HepG2 (cell line): ENCODE data around the gene PTPN18.

ENCODE experiments used
- RAD51 ChIP-seq: fragments of 450-650 bp; IDR thresholded peaks from 2 replicates; pipeline ENCODE4 v1.6.1; 2016; ENCODE audit warnings: borderline replicate concordance
- SMAD1 ChIP-seq: sonication (generic); formaldehyde crosslinking; IDR thresholded peaks from 2 replicates; pipeline ENCODE4 v1.4.0; 2020; ENCODE audit warnings: missing genetic modification reagents, low read depth, mild to moderate bottlenecking, borderline replicate concordance
- TEAD3 ChIP-seq: optimal IDR thresholded peaks from 2 replicates; pipeline ENCODE3; 2016; ENCODE audit warnings: borderline replicate concordance
- ZNF232 ChIP-seq: sonication (generic); formaldehyde crosslinking; IDR thresholded peaks from 2 replicates; pipeline ENCODE4 v1.4.0; 2020; ENCODE audit warnings: missing genetic modification reagents, borderline replicate concordance
- ZNF24 ChIP-seq: fragments of 450-650 bp; IDR thresholded peaks from 2 replicates; pipeline ENCODE4 v1.6.1; 2017; ENCODE audit warnings: antibody characterized with exemption, mild to moderate bottlenecking
- TF ChIP-seq, protein P1 (sequence below): sonication (generic); formaldehyde crosslinking; IDR thresholded peaks from 2 replicates; pipeline ENCODE4 v1.8.1; 2023; ENCODE audit warnings: missing genetic modification reagents, inconsistent platforms, borderline replicate concordance
- TF ChIP-seq, protein P2 (sequence below), 2 experiments: IDR thresholded peaks; 2 replicates each; pipeline ENCODE4 v1.6.1; 2011 to 2012; ENCODE audit warnings: low read length in 2 of 2, borderline replicate concordance in 1 of 2, low read depth in 1 of 2, mild to moderate bottlenecking in 1 of 2, moderate library complexity in 1 of 2
- TF ChIP-seq, protein P3 (sequence below): IDR thresholded peaks from 2 replicates; pipeline ENCODE4 v1.6.1; 2012; ENCODE audit warnings: inconsistent platforms

DNA sequence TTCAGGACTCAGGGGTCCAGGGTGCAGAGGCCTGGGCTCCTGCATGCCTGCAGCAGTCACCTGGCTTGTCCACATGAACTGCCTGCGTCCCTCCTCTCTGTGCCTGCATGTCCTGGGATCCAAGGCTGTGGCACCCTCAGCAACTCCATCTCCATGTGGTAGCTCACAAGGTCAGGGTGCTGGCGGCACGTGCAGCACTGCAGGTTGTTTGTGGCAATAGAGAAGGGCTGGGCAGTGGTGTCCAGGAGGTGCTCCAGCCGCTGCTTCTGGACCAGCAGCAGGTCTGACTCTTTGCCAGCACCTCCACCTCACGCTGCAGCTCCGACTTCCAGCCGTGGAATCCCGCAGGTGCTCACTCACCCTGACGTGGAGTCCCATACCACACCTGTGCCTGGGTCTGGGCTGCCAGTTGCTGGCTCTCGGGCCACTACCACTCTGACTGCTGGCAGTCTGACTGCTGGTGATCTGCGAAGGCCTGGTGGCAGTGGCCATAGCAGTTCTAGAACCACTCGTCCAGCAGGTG is 42.0 kb upstream of the PTPN18 start:
- TF ChIP-seq SMAD1 (CRISPR knock-in tag) (no peak), TEAD3 (CRISPR knock-in tag) (no peak), ZNF24 (no peak), RAD51 (no peak), ZNF232 (CRISPR knock-in tag) (no peak)
- TF ChIP-seq, protein P1, sequence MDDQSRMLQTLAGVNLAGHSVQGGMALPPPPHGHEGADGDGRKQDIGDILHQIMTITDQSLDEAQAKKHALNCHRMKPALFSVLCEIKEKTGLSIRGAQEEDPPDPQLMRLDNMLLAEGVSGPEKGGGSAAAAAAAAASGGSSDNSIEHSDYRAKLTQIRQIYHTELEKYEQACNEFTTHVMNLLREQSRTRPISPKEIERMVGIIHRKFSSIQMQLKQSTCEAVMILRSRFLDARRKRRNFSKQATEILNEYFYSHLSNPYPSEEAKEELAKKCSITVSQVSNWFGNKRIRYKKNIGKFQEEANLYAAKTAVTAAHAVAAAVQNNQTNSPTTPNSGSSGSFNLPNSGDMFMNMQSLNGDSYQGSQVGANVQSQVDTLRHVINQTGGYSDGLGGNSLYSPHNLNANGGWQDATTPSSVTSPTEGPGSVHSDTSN (CRISPR knock-in tag): no peak
- TF ChIP-seq, protein P2, sequence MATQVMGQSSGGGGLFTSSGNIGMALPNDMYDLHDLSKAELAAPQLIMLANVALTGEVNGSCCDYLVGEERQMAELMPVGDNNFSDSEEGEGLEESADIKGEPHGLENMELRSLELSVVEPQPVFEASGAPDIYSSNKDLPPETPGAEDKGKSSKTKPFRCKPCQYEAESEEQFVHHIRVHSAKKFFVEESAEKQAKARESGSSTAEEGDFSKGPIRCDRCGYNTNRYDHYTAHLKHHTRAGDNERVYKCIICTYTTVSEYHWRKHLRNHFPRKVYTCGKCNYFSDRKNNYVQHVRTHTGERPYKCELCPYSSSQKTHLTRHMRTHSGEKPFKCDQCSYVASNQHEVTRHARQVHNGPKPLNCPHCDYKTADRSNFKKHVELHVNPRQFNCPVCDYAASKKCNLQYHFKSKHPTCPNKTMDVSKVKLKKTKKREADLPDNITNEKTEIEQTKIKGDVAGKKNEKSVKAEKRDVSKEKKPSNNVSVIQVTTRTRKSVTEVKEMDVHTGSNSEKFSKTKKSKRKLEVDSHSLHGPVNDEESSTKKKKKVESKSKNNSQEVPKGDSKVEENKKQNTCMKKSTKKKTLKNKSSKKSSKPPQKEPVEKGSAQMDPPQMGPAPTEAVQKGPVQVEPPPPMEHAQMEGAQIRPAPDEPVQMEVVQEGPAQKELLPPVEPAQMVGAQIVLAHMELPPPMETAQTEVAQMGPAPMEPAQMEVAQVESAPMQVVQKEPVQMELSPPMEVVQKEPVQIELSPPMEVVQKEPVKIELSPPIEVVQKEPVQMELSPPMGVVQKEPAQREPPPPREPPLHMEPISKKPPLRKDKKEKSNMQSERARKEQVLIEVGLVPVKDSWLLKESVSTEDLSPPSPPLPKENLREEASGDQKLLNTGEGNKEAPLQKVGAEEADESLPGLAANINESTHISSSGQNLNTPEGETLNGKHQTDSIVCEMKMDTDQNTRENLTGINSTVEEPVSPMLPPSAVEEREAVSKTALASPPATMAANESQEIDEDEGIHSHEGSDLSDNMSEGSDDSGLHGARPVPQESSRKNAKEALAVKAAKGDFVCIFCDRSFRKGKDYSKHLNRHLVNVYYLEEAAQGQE (IDR thresholded peaks at IDR 0.05; ENCODE audit: borderline replicate concordance in 1 of 2, low read depth in 1 of 2, low read length in 2 of 2): no peak
- TF ChIP-seq, protein P3, sequence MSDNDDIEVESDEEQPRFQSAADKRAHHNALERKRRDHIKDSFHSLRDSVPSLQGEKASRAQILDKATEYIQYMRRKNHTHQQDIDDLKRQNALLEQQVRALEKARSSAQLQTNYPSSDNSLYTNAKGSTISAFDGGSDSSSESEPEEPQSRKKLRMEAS: no peak
